ENCODE results near the gene SNX8.

- TF ChIP-seq RAD21 (conservative IDR thresholded peaks at IDR 0.05 in 1 of 2, IDR thresholded peaks at IDR 0.05 in 1 of 2): no peak
- TF ChIP-seq CTCF (IDR thresholded peaks at IDR 0.05): no peak
- TF ChIP-seq POLR2A (IDR thresholded peaks at IDR 0.05; ENCODE audit: low read length): no peak
Observed at GRCh38 chr7:2251381-2251780, 62.9 kb downstream of the SNX8 start.

Data from A549 (cell line).